Left renal cortex interstitium (tissue), 4 donors: Measurements from ENCODE around the gene SCAANT1. TPM values are rescaled to one million over a fixed set of nuclear protein-coding genes. Genes with fewer than 3 reads are reported as not detected.

Experiments used
- DNase-seq, 4 donors: peaks; one replicate each; pipeline ENCODE4 v3.0.0-alpha.2; 2013; ENCODE audit warnings: low read depth in 4 of 4, low spot score in 2 of 4, missing footprints in 1 of 4
- polyA plus RNA-seq, 4 donors: library from polyadenylated mRNA; unstranded; fragments of 120-200 nt; gene quantifications; one replicate each; pipeline ENCODE4 v1.2.1, GENCODE V29; 2013; ENCODE audit not compliant: insufficient read length in 4 of 4

SCAANT1 gene
- polyA plus RNA-seq, 4 donors: 1.0 to 1.8 TPM; not detected in 2

GRCh38 chr3:63905731-63906620, 6.2 kb downstream of the SCAANT1 start:
- DNase-seq: no peak

GRCh38 chr3:63900459-63900858, 11.7 kb downstream of the SCAANT1 start:
- DNase-seq: no peak

- DNase-seq: no peak
Measured at GRCh38 chr3:63900010-63900409, 12.2 kb downstream of the SCAANT1 start.

- DNase-seq: no peak
Measured at GRCh38 chr3:63896332-63897030, 15.7 kb downstream of the SCAANT1 start.

- no peak for DNase-seq
Measured at GRCh38 chr3:63895422-63896189, 16.6 kb downstream of the SCAANT1 start.

- no peak for DNase-seq
Measured at GRCh38 chr3:63892773-63893352, 19.3 kb downstream of the SCAANT1 start.

- no peak for DNase-seq
Measured at GRCh38 chr3:63891518-63891917, 20.7 kb downstream of the SCAANT1 start.

- no peak for DNase-seq
Measured at GRCh38 chr3:63886858-63887257, 25.3 kb downstream of the SCAANT1 start.

- DNase-seq: no peak
Measured at GRCh38 chr3:63880653-63881052, 31.5 kb downstream of the SCAANT1 start.

GRCh38 chr3:63878394-63879060, 33.7 kb downstream of the SCAANT1 start:
- DNase-seq: no peak

- DNase-seq: no peak
Measured at GRCh38 chr3:63877737-63878393, 34.3 kb downstream of the SCAANT1 start.

- no peak for DNase-seq
Measured at GRCh38 chr3:63876260-63876659, 35.9 kb downstream of the SCAANT1 start.

GRCh38 chr3:63875510-63875909, 36.7 kb downstream of the SCAANT1 start:
- no peak for DNase-seq

GRCh38 chr3:63874769-63875168, 37.4 kb downstream of the SCAANT1 start:
- DNase-seq: no peak

GRCh38 chr3:63872135-63872924, 39.9 kb downstream of the SCAANT1 start:
- no peak for DNase-seq

GRCh38 chr3:63870615-63871005, 41.6 kb downstream of the SCAANT1 start:
- DNase-seq: no peak

GRCh38 chr3:63869940-63870614, 42.1 kb downstream of the SCAANT1 start:
- no peak for DNase-seq

GRCh38 chr3:63867225-63867624, 45.0 kb downstream of the SCAANT1 start:
- no peak for DNase-seq
